ENCODE data around the gene APCDD1L. TPM values are rescaled to one million over a fixed set of nuclear protein-coding genes. Genes with fewer than 3 reads are reported as not detected.
"Not testable (repeated sequence)": the region's sequence is repeated elsewhere in the genome, so short reads cannot be mapped to it uniquely, and the experiment has no call there.

Gene APCDD1L
- total RNA-seq, 6 experiments from 2014 or later, result 14.5 to 43.3 (median 34.9) TPM

GRCh38 chr20:58420798-58421496 is 94.3 kb downstream of the APCDD1L start:
- peaks cover 44% of the 10 kb centered on the region for H3K4me1 Mint-ChIP-seq (ENCODE audit: low read depth)
- H3K4me3 Mint-ChIP-seq, result no peak overlapping the region; the same call in 1 of the 2 replicates

GRCh38 chr20:58418949-58419748 is 96.0 kb downstream of the APCDD1L start:
- Mint-ChIP-seq H3K4me1 (ENCODE audit: low read depth) (peaks cover 55% of the 10 kb centered on the region), H3K4me3 (no peak overlapping the region), H3K27ac (peak overlapping the region; percentile 16; the same call in 1 of the 2 replicates), H3K36me3 (ENCODE audit: low read depth) (peaks cover 30% of the 10 kb centered on the region), H3K9me3 (no peaks in the 10 kb centered on the region), H3K27me3 (ENCODE audit: insufficient read depth) (no peaks in the 10 kb centered on the region; the same call in 1 of the 2 replicates)
- no peak for TF ChIP-seq CTCF (IDR thresholded peaks at IDR 0.05)
- DNase-seq, result no peak

More at GRCh38 chr20:58420798-58421496, 94.3 kb downstream of the APCDD1L start:
- no peak for TF ChIP-seq CTCF (IDR thresholded peaks at IDR 0.05)
- Mint-ChIP-seq H3K27me3 (ENCODE audit: insufficient read depth) (no peaks in the 10 kb centered on the region; the same call in 1 of the 2 replicates), H3K27ac (peak overlapping the region; percentile 61), H3K36me3 (ENCODE audit: low read depth) (peaks cover 31% of the 10 kb centered on the region), H3K9me3 (no peaks in the 10 kb centered on the region)
- DNase-seq, result peak; percentile 77

- DNase-seq, result no peak
- peaks cover 55% of the 10 kb centered on the region for H3K4me1 Mint-ChIP-seq (ENCODE audit: low read depth)
- H3K27ac Mint-ChIP-seq, result no peak overlapping the region
- H3K4me3 Mint-ChIP-seq, result no peak overlapping the region
- H3K27me3 Mint-ChIP-seq (ENCODE audit: insufficient read depth), result no peaks in the 10 kb centered on the region
- peaks cover 30% of the 10 kb centered on the region for H3K36me3 Mint-ChIP-seq (ENCODE audit: low read depth)
- no peaks in the 10 kb centered on the region for H3K9me3 Mint-ChIP-seq
- TF ChIP-seq CTCF (IDR thresholded peaks at IDR 0.05), result no peak
Observed at GRCh38 chr20:58417438-58417837, 97.8 kb downstream of the APCDD1L start.

GRCh38 chr20:58416835-58417234 is 98.4 kb downstream of the APCDD1L start:
- no peaks in the 10 kb centered on the region for H3K9me3 Mint-ChIP-seq
- TF ChIP-seq CTCF (IDR thresholded peaks at IDR 0.05), result no peak
- H3K4me1 Mint-ChIP-seq (ENCODE audit: low read depth), result peaks cover 54% of the 10 kb centered on the region
- H3K27ac Mint-ChIP-seq, result no peak overlapping the region
- peaks cover 30% of the 10 kb centered on the region for H3K36me3 Mint-ChIP-seq (ENCODE audit: low read depth)
- DNase-seq, result no peak
- H3K4me3 Mint-ChIP-seq, result no peak overlapping the region
- H3K27me3 Mint-ChIP-seq (ENCODE audit: insufficient read depth), result no peaks in the 10 kb centered on the region

- Mint-ChIP-seq H3K4me3 (no peak overlapping the region), H3K4me1 (ENCODE audit: low read depth) (peaks cover 46% of the 10 kb centered on the region), H3K9me3 (no peaks in the 10 kb centered on the region), H3K36me3 (ENCODE audit: low read depth) (peaks cover 30% of the 10 kb centered on the region), H3K27me3 (ENCODE audit: insufficient read depth) (no peaks in the 10 kb centered on the region), H3K27ac (peak overlapping the region; percentile 26; the same call in 1 of the 2 replicates)
- DNase-seq, result no peak
- TF ChIP-seq CTCF (IDR thresholded peaks at IDR 0.05), result no peak
Observed at GRCh38 chr20:58416057-58416456, 99.1 kb downstream of the APCDD1L start.

- H3K27me3 Mint-ChIP-seq (ENCODE audit: insufficient read depth); DNase-seq; H3K4me3 Mint-ChIP-seq; H3K9me3 Mint-ChIP-seq; H3K27ac Mint-ChIP-seq: not testable (repeated sequence)
- Mint-ChIP-seq H3K4me1 (ENCODE audit: low read depth) (peaks cover 34% of the 10 kb centered on the region), H3K36me3 (ENCODE audit: low read depth) (peaks cover 17% of the 10 kb centered on the region)
Observed at GRCh38 chr20:58414786-58415185, 100.4 kb downstream of the APCDD1L start.

GRCh38 chr20:58414216-58414615 is 101.0 kb downstream of the APCDD1L start:
- not testable (repeated sequence) for H3K9me3 Mint-ChIP-seq

More at GRCh38 chr20:58414216-58414615, 101.0 kb downstream of the APCDD1L start:
- not testable (repeated sequence) for DNase-seq; H3K27me3 Mint-ChIP-seq (ENCODE audit: insufficient read depth); H3K27ac Mint-ChIP-seq; H3K4me3 Mint-ChIP-seq
- peaks cover 28% of the 10 kb centered on the region for H3K4me1 Mint-ChIP-seq (ENCODE audit: low read depth)
- peaks cover 11% of the 10 kb centered on the region for H3K36me3 Mint-ChIP-seq (ENCODE audit: low read depth)
